Erythroblast (primary cell): ENCODE measurements around the gene RFPL4A.

Experiments
- GATA1 ChIP-seq: IDR thresholded peaks from 2 replicates; pipeline ENCODE4 v1.6.1; 2011; ENCODE audit warnings: low read depth, mild to moderate bottlenecking, control low read depth, low read length, moderate library complexity
- POLR2A ChIP-seq: IDR thresholded peaks from 2 replicates; pipeline ENCODE4 v1.6.1; 2011; ENCODE audit warnings: mild to moderate bottlenecking, low read length

- TF ChIP-seq POLR2A: no peak
- no peak for TF ChIP-seq GATA1
Measured at GRCh38 chr19:55801416-55801815, 42.5 kb downstream of the RFPL4A start.
